NCI-H146 treated with DMSO at 0.1 percent for 48 hours (cell line): ENCODE results near the gene TSC22D1.
"Not testable (repeated sequence)": the region's sequence is repeated elsewhere in the genome, so short reads cannot be mapped to it uniquely, and the experiment has no call there.

ENCODE experiments used
- DNase-seq: peaks from one replicate; lab custom pipeline; 2025; ENCODE audit not compliant: unreplicated experiment; lab: John Stamatoyannopoulos, UW

Gene TSC22D1

GRCh38 chr13:44575741-44576350 is at the start of gene TSC22D1:
Gene TSC22D1, minus strand, starts transcription at chr13:44576330. Its CDS starts 256 bp downstream, at chr13:44576074.
- no peak for DNase-seq

GRCh38 chr13:44622708-44623107 is 46.6 kb upstream of the TSC22D1 start:
- DNase-seq: no peak

GRCh38 chr13:44622261-44622660 is 46.1 kb upstream of the TSC22D1 start:
- no peak for DNase-seq

- no peak for DNase-seq
These were observed 43.9 kb upstream of the TSC22D1 start for GRCh38 chr13:44620057-44620456.

GRCh38 chr13:44619651-44620050 is 43.5 kb upstream of the TSC22D1 start:
- DNase-seq: no peak

GRCh38 chr13:44618326-44618725 is 42.2 kb upstream of the TSC22D1 start:
- no peak for DNase-seq

GRCh38 chr13:44617648-44618047 is 41.5 kb upstream of the TSC22D1 start:
- no peak for DNase-seq

GRCh38 chr13:44609137-44609536 is 33.0 kb upstream of the TSC22D1 start:
- DNase-seq: no peak

- no peak for DNase-seq
These were observed 29.6 kb upstream of the TSC22D1 start for GRCh38 chr13:44605721-44606120.

GRCh38 chr13:44605275-44605674 is 29.1 kb upstream of the TSC22D1 start:
- no peak for DNase-seq

- no peak for DNase-seq
These were observed 25.5 kb upstream of the TSC22D1 start for GRCh38 chr13:44601586-44601985.

GRCh38 chr13:44593861-44594592 is 17.9 kb upstream of the TSC22D1 start:
- not testable (repeated sequence) for DNase-seq

GRCh38 chr13:44592216-44592847 is 16.2 kb upstream of the TSC22D1 start:
- DNase-seq: no peak

- no peak for DNase-seq
These were observed 15.2 kb upstream of the TSC22D1 start for GRCh38 chr13:44591316-44591715.

- no peak for DNase-seq
These were observed 7.0 kb upstream of the TSC22D1 start for GRCh38 chr13:44583137-44583536.

GRCh38 chr13:44578067-44578400 is 1.9 kb upstream of the TSC22D1 start:
- no peak for DNase-seq

- peak; percentile 93 for DNase-seq
These were observed 1.3 kb upstream of the TSC22D1 start for GRCh38 chr13:44577236-44578066.

- DNase-seq: no peak
These were observed 463 bp upstream of the TSC22D1 start for GRCh38 chr13:44576351-44577235.

- DNase-seq: no peak
These were observed 1.1 kb downstream of the TSC22D1 start for GRCh38 chr13:44575035-44575434.

- DNase-seq: no peak
These were observed 1.7 kb downstream of the TSC22D1 start for GRCh38 chr13:44574466-44574855.
